Fibroblast of lung (primary cell): ENCODE measurements around the gene DPT. TPM values are rescaled to one million over a fixed set of nuclear protein-coding genes. Genes with fewer than 3 reads are reported as not detected.
A peak's percentile ranks its signal among the peaks of the same experiment; 100 is the strongest.

Experiments
- DNase-seq, 2 donors: peaks; one replicate each; pipeline versions ENCODE4 v3.0.0 to v3.0.0-alpha.2; 2010; ENCODE audit warnings: low read depth in 2 of 2
- H2AFZ ChIP-seq: 2 replicates; pipeline ENCODE4 v1.5.1; 2012; ENCODE audit warnings: low read length, control low read depth, inconsistent platforms
- H3K27ac ChIP-seq: 2 replicates; pipeline ENCODE4 v1.5.1; 2011; ENCODE audit warnings: low read length, control low read depth; ENCODE audit not compliant: insufficient read depth
- H3K27me3 ChIP-seq: 2 replicates; pipeline ENCODE4 v1.5.1; 2011; ENCODE audit warnings: mild to moderate bottlenecking, low read length; ENCODE audit not compliant: control insufficient read depth, insufficient read depth
- H3K36me3 ChIP-seq: 2 replicates; pipeline ENCODE4 v1.5.1; 2011; ENCODE audit warnings: low read length; ENCODE audit not compliant: control insufficient read depth, insufficient read depth
- H3K4me1 ChIP-seq: 2 replicates; pipeline ENCODE4 v1.5.1; 2011; ENCODE audit warnings: low read length; ENCODE audit not compliant: control insufficient read depth, insufficient read depth; ENCODE audit errors: extremely low read depth
- H3K4me2 ChIP-seq: 2 replicates; pipeline ENCODE4 v1.5.1; 2011; ENCODE audit warnings: low read length, control low read depth; ENCODE audit not compliant: insufficient read depth; ENCODE audit errors: extremely low read depth
- H3K4me3 ChIP-seq, 4 experiments: fragments of 200-600 bp in 1 of 4; sonication (generic) in 1 of 4; replicated peaks in 1 of 4; 2 replicates each; pipeline ENCODE4 v1.5.1; 2011 to 2016; ENCODE audit warnings: low read length in 4 of 4, low read depth in 3 of 4, mild to moderate bottlenecking in 3 of 4, control low read depth in 2 of 4, inconsistent platforms in 1 of 4, mixed read lengths in 1 of 4; ENCODE audit not compliant: insufficient read depth in 1 of 4; ENCODE audit errors: control extremely low read depth in 1 of 4
- H3K79me2 ChIP-seq: 2 replicates; pipeline ENCODE4 v1.5.1; 2012; ENCODE audit warnings: mild to moderate bottlenecking, low read length, inconsistent platforms; ENCODE audit not compliant: control insufficient read depth, insufficient read depth
- H3K9ac ChIP-seq: 2 replicates; pipeline ENCODE4 v1.5.1; 2011; ENCODE audit warnings: mild to moderate bottlenecking, low read length, control low read depth; ENCODE audit not compliant: insufficient read depth
- H3K9me3 ChIP-seq: 2 replicates; pipeline ENCODE4 v1.5.1; 2012; ENCODE audit warnings: low read depth, low read length; ENCODE audit not compliant: control insufficient read depth, insufficient read depth
- H4K20me1 ChIP-seq: 2 replicates; pipeline ENCODE4 v1.5.1; 2011; ENCODE audit warnings: low read length; ENCODE audit not compliant: control insufficient read depth, insufficient read depth; ENCODE audit errors: extremely low read depth
- EZH2 ChIP-seq: IDR thresholded peaks from 2 replicates; pipeline ENCODE4 v1.5.1; 2012; ENCODE audit warnings: low read length, control low read depth, mild to moderate bottlenecking; ENCODE audit errors: missing control alignments
- polyA plus RNA-seq, 2 donors: library from polyadenylated mRNA; depleted of rRNA in 1 of 2; stranded (reverse) in 1 of 2; unstranded in 1 of 2; fragments of >200 nt; gene quantifications; 2 replicates each; pipeline ENCODE4 v1.2.1, GENCODE V29; 2011 to 2012; ENCODE audit warnings: missing spikeins in 1 of 2
- total RNA-seq: library from RNA; depleted of rRNA; stranded (reverse); fragments of >200 nt; gene quantifications from 2 replicates; pipeline ENCODE4 v1.2.1, GENCODE V29; 2014
- TF ChIP-seq, protein P1 (sequence below), 2 donors: IDR thresholded peaks in 1 of 2; conservative IDR thresholded peaks in 1 of 2; 1 replicate in 1 of 2; 2 replicates in 1 of 2; pipeline ENCODE4 v1.5.1; 2011 to 2012; ENCODE audit warnings: low read length in 2 of 2, control low read depth in 1 of 2, inconsistent platforms in 1 of 2, low read depth in 1 of 2, mild to moderate bottlenecking in 1 of 2

Gene DPT
- total and polyA plus RNA-seq, 2 donors (not counting 1 experiment from before 2014, with no cell fraction given): 2.4 to 4.1 TPM

DNA sequence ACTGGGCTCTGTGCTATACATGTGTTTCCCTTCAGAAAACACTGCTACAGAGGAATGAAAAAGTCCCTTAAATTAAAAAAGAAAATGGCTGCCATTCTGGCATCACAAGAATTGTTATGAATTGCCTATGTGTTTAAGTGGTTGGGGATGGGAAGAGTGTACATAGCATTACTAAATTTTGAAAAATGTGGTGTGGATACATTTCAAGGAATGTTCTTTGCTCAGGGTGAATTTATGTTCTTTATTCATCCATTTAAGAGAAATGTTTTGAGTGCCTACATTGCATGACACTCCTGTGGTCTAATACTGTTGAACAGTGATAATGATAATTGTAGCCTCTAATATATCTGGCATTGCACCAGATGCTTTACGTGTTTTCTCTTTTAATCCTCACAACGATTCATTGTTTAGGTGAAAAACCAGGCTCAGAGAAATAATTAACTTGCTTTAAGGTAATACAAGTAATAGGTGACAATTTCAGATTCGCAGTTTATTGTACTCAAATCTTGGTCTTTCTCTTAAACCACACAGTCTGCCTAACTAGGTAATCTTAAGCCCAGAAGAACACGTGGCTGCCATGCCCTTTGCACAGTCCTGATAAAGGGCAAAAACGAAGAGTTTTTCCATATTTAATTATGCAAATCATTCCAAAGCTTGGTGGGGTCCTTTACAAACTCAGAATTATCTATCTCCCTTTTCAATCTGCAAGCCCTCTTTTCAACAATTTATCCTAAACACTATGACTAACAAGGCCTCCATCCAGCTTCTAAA lies 31.5 kb downstream of the DPT start:
- no peak for TF ChIP-seq EZH2
- TF ChIP-seq, protein P1, sequence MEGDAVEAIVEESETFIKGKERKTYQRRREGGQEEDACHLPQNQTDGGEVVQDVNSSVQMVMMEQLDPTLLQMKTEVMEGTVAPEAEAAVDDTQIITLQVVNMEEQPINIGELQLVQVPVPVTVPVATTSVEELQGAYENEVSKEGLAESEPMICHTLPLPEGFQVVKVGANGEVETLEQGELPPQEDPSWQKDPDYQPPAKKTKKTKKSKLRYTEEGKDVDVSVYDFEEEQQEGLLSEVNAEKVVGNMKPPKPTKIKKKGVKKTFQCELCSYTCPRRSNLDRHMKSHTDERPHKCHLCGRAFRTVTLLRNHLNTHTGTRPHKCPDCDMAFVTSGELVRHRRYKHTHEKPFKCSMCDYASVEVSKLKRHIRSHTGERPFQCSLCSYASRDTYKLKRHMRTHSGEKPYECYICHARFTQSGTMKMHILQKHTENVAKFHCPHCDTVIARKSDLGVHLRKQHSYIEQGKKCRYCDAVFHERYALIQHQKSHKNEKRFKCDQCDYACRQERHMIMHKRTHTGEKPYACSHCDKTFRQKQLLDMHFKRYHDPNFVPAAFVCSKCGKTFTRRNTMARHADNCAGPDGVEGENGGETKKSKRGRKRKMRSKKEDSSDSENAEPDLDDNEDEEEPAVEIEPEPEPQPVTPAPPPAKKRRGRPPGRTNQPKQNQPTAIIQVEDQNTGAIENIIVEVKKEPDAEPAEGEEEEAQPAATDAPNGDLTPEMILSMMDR (conservative IDR thresholded peaks at IDR 0.05 in 1 of 2, IDR thresholded peaks at IDR 0.05 in 1 of 2; ENCODE audit: low read depth in 1 of 2, low read length in 2 of 2): no peak
- H3K9ac ChIP-seq: no peak overlapping the region
- H3K4me3 ChIP-seq: no peak overlapping the region
- H3K27me3 ChIP-seq: no peaks in the 10 kb centered on the region
- no peaks in the 10 kb centered on the region for H3K36me3 ChIP-seq
- H3K4me1 ChIP-seq: no peaks in the 10 kb centered on the region
- no peak overlapping the region for H2AFZ ChIP-seq
- H4K20me1 ChIP-seq: no peaks in the 10 kb centered on the region
- H3K4me2 ChIP-seq: no peak overlapping the region
- peak in 1 of 2 donors; percentile 65 for DNase-seq
- no peaks in the 10 kb centered on the region for H3K9me3 ChIP-seq
- no peak overlapping the region for H3K27ac ChIP-seq
- H3K79me2 ChIP-seq: no peaks in the 10 kb centered on the region

DNA sequence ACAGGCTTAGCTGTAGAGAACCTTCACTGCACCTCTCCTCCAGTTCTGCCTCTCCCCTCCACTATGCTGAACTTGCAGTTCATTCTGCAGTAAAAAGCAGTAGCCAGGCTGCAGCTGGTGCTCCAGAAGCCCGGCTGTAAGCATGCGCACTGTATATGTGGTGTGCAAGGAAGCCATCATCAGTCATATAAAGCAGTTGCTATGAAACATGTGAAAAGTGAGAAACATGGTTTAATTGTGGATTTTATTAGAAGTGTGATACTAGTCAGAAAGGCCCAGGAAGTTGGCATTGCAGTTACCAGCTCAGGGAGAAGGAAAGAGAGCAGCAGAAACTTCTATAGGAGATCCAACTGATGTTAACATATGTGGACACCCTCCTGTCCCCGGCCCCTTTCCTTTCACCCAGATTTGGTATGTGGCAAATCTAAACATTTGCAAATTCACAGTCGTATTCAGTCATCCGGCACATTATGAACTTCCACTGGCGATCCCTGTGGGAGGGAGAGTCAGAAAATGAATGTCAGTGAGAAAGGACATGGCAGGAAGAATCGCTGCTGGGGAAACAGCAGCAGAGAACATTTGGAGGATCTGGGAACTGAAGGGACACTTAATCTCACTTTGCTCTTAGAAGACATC lies 32.8 kb downstream of the DPT start:
- Histone ChIP-seq H3K4me3 (no peak overlapping the region), H3K27me3 (no peaks in the 10 kb centered on the region), H3K4me1 (no peaks in the 10 kb centered on the region), H3K4me2 (no peak overlapping the region), H3K36me3 (no peaks in the 10 kb centered on the region), H3K9me3 (no peaks in the 10 kb centered on the region), H3K79me2 (no peaks in the 10 kb centered on the region), H2AFZ (no peak overlapping the region), H3K9ac (no peak overlapping the region), H3K27ac (no peak overlapping the region), H4K20me1 (no peaks in the 10 kb centered on the region)
- DNase-seq: peak in 1 of 2 donors; percentile 24
- TF ChIP-seq, protein P1 (conservative IDR thresholded peaks at IDR 0.05 in 1 of 2, IDR thresholded peaks at IDR 0.05 in 1 of 2; ENCODE audit: low read depth in 1 of 2, low read length in 2 of 2): no peak
- TF ChIP-seq EZH2: no peak

DNA sequence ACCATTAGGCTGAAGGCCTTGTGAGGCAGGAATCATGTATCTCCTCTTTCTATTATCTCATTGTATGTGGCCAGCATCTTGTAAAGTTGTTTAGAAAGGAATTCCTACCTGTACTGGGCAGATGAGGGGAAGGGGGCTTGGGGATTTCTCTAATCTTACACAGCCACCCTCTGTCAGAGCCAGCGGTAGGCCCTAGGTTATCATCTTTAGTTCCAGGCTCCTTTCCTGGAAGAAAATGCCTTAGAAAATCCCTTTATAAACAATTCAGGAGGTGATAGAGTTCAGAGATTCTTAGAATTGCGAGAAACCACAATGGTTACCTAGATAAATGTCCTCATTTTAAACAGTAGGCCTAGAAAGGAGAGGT lies 35.2 kb downstream of the DPT start:
- peak in 1 of 2 donors; percentile 41 for DNase-seq
- TF ChIP-seq, protein P1 (conservative IDR thresholded peaks at IDR 0.05 in 1 of 2, IDR thresholded peaks at IDR 0.05 in 1 of 2; ENCODE audit: low read depth in 1 of 2, low read length in 2 of 2): no peak
- TF ChIP-seq EZH2: no peak

More for the DNA sequence above, 35.2 kb downstream of the DPT start:
- no peaks in the 10 kb centered on the region for H3K4me1 ChIP-seq
- no peak overlapping the region for H3K27ac ChIP-seq
- no peaks in the 10 kb centered on the region for H4K20me1 ChIP-seq
- H3K36me3 ChIP-seq: no peaks in the 10 kb centered on the region
- H2AFZ ChIP-seq: no peak overlapping the region
- no peak overlapping the region for H3K4me3 ChIP-seq
- no peaks in the 10 kb centered on the region for H3K79me2 ChIP-seq
- H3K27me3 ChIP-seq: no peaks in the 10 kb centered on the region
- H3K9ac ChIP-seq: no peak overlapping the region
- H3K4me2 ChIP-seq: no peak overlapping the region
- H3K9me3 ChIP-seq: no peaks in the 10 kb centered on the region
